Measurements from ENCODE around the gene TRIP12.
A peak's percentile ranks its signal among the peaks of the same experiment; 100 is the strongest.

The TRIP12 gene

GRCh38 chr2:229920011-229920641, 1.7 kb downstream of the TRIP12 start:
- DNase-seq (ENCODE audit: low read depth in 2 of 2), result peak in 1 of 2 donors; percentile 4

GRCh38 chr2:229917793-229918192, 4.0 kb downstream of the TRIP12 start:
- no peak for DNase-seq (ENCODE audit: low read depth in 2 of 2)

- DNase-seq (ENCODE audit: low read depth in 2 of 2), result no peak
Observed at GRCh38 chr2:229914171-229914570, 7.6 kb downstream of the TRIP12 start.

GRCh38 chr2:229910832-229911412, 10.9 kb downstream of the TRIP12 start:
- DNase-seq (ENCODE audit: low read depth in 2 of 2), result no peak

GRCh38 chr2:229910147-229910831, 11.5 kb downstream of the TRIP12 start:
- no peak for DNase-seq (ENCODE audit: low read depth in 2 of 2)

DNA sequence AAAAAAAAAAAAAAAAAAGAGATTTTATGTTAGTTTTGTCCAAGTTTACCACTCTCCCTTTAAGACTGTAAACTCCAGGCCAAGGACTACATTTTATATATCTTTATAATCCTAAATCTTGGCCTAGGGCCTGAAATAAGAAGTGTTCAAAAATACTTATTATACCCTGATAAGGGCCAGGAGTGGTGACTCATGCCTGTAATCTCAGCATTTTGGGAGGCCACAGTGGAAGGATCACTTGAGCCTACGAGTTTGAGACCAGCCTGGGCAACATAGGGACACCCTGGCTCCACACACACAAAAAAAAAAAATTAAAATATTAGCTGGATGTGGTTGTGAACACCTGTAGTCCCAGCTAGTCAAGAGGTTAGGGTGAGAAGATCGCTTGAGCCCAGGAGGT, 12.7 kb downstream of the TRIP12 start:
- DNase-seq (ENCODE audit: low read depth in 2 of 2), result no peak

DNA sequence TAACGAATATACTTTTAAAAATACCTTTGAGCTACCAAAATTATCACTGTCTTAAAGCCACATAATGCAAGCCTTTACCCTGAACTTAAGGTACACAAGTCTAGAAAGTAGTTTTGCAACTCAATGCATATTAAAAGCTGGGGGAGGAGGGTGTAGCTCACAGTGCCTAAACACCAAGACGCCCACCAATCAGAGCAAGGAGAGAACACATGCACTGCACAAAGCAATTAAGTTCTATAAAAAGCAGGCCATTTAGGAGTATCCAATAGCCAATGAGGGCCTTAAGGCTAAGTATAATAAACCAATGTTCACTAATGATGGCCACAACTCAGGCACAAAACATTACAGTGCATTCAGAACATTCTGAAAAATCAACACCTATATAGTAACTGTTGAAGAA, 16.2 kb downstream of the TRIP12 start:
- DNase-seq (ENCODE audit: low read depth in 2 of 2), result no peak

GRCh38 chr2:229903037-229903436, 18.8 kb downstream of the TRIP12 start:
- DNase-seq (ENCODE audit: low read depth in 2 of 2), result no peak

GRCh38 chr2:229901819-229902218, 20.0 kb downstream of the TRIP12 start:
- DNase-seq (ENCODE audit: low read depth in 2 of 2), result no peak

- DNase-seq (ENCODE audit: low read depth in 2 of 2), result peak in 1 of 2 donors; percentile 4
Observed at GRCh38 chr2:229900514-229900913, 21.3 kb downstream of the TRIP12 start.

- DNase-seq (ENCODE audit: low read depth in 2 of 2), result no peak
Observed at GRCh38 chr2:229900012-229900411, 21.8 kb downstream of the TRIP12 start.

DNA sequence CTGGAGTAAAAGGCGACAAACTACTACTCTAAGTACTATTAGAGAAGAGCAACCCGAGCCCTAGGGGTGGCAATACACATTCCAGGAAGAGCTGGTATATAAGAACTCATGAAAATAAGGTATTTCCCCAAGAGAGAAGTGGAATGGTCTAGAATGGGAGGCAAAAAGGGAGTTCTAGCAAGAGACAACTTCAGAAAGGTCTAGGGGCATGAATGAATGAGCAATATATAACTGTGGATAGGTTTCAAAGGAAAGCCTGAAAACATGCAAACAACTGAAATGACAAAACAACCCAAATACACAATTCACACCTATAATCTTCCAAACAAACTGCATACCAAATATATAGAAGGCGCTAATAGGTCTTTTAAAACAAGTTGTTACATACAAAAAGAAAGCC, 22.2 kb downstream of the TRIP12 start:
- no peak for DNase-seq (ENCODE audit: low read depth in 2 of 2)

- no peak for DNase-seq (ENCODE audit: low read depth in 2 of 2)
Observed at GRCh38 chr2:229896857-229897256, 25.0 kb downstream of the TRIP12 start.

- no peak for DNase-seq (ENCODE audit: low read depth in 2 of 2)
Observed at GRCh38 chr2:229889023-229889422, 32.8 kb downstream of the TRIP12 start.

- no peak for DNase-seq (ENCODE audit: low read depth in 2 of 2)
Observed at GRCh38 chr2:229888031-229888430, 33.8 kb downstream of the TRIP12 start.

DNA sequence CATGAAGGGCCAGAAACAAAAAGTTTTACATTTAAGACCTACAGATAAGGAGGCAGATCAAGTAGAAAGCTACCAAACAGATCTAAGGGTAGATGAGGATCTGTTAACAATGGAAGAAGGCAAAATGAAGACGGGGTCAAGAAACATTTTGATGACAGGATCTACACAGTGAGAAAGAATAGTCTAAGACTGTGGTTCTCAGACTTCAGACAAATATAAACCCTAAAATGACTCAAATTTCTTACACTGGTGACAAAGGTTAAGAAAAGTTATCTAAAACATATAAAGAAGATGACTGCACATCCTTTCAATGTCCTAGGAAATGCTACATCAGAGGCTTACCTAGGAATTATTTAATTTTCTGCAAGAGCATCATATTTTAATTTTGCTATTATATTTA, 34.4 kb downstream of the TRIP12 start:
- DNase-seq (ENCODE audit: low read depth in 2 of 2), result no peak

DNA sequence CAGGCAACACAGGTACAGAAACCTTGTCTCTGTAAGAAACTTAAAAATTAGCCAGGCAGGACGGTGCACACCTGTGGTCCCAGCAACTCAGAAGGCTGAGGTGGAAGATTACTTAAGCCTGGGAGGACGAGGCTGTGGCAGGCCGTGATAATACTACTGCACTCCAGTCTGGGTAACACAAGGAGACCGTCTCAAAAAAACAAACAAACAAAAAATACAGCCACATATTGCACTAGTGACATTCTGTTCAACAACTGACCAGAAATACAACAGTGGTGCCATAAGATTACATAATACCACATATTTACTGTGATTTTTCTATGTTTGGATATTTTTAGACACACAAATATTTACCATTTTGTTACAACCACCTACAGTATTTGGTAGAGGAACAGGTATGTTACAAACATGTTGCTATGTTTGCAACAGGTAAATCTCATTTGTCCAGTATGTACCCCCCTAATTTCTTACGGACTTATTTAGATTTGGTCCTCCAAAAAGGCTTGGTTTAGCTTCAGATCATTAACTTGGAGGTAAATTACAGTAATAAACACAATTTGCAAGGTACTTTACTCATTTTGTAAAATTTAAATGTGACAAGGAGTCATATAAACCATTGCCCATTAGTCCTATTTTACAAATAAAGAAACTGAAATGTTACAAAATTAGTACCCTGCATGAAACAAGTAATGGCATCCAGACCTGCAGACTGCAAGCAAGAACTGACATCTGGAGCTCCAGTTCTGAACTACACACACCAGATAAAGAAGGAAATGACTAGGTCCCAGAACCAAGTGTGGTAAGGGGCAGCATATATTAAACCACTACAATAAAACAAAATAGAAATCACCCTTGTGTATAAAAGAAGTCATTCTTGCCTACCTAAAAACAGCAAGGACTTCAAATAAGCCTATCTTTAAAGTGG, 36.8 kb downstream of the TRIP12 start:
- no peak for DNase-seq (ENCODE audit: low read depth in 2 of 2)

GRCh38 chr2:229882583-229882982, 39.2 kb downstream of the TRIP12 start:
- no peak for DNase-seq (ENCODE audit: low read depth in 2 of 2)

GRCh38 chr2:229880892-229881586, 40.8 kb downstream of the TRIP12 start:
- DNase-seq (ENCODE audit: low read depth in 2 of 2), result no peak

DNA sequence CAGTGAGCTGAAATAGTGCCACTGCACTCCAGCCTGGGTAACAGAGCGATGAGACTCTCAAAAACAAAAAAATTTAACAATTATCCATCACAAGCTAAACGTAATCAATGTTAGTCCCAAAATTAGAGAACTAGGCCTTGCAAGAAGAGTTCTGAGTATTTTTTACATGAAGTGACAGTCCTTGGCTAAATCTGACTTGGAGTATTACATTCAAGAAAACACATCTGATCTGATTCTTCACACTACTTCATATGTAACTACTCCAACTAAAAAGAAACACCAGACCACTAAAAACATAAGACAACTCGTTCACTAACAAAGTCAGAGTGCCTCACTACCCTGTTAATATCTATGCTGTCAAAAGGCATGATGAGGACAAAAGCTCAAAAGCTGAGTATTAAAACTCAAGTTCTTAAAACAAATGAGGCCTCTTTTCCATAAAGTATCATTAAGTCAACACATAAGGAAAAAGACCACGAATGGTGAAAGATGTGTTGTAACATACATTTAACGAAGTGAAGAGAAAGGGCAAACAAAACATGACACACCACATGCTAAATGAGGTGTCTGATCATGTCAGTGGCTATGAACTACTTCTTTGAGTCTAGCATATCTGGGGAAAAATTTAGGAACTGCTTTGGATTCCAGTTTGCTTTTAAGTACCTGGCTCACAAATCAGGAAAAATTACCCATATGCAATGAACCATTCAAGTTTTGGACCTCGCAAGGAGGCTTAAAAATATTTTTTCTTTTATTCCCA, 42.4 kb downstream of the TRIP12 start:
- DNase-seq (ENCODE audit: low read depth in 2 of 2), result no peak

- no peak for DNase-seq (ENCODE audit: low read depth in 2 of 2)
Observed at GRCh38 chr2:229875549-229875948, 46.3 kb downstream of the TRIP12 start.
